ENCODE data around the gene RPA1.
"Not testable (repeated sequence)": the region's sequence is repeated elsewhere in the genome, so short reads cannot be mapped to it uniquely, and the experiment has no call there.

RPA1 gene

GRCh38 chr17:1829592-1830257 is at the start of gene RPA1, which contains the start of gene SMYD4:
Gene RPA1 (plus strand): TSS chr17:1830005. CDS start chr17:1830094, 89 bp downstream.
Gene SMYD4 (minus strand): TSS chr17:1829902. CDS start chr17:1827994, 1,908 bp downstream.
- peak; percentile 73 to 83 for DNase-seq

DNA sequence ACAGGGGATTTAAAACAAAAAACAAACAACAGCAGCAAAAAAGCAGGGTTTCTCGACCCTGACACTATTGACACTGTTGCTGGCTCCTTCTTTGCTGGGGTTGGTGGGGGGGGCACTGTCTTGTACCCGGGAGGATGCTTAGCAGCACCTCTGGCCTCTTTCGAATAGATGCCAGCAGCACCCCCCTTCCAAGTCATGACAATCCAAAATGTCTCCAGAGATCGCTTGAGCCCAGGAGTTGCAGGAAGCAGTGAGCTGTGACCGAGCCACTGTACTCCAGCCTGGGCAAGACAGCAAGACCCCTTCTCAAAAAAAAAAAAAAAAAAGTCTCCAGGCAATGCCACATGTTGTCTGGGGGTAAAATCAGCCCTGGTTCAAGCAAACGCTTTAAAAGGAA is 47.6 kb upstream of the RPA1 start:
- no peak for DNase-seq

- DNase-seq: no peak
Observed at GRCh38 chr17:1783271-1783670, 46.5 kb upstream of the RPA1 start.

- DNase-seq: peak in 1 of 2 donors; percentile 37
Observed at GRCh38 chr17:1783834-1784611, 45.8 kb upstream of the RPA1 start.

DNA sequence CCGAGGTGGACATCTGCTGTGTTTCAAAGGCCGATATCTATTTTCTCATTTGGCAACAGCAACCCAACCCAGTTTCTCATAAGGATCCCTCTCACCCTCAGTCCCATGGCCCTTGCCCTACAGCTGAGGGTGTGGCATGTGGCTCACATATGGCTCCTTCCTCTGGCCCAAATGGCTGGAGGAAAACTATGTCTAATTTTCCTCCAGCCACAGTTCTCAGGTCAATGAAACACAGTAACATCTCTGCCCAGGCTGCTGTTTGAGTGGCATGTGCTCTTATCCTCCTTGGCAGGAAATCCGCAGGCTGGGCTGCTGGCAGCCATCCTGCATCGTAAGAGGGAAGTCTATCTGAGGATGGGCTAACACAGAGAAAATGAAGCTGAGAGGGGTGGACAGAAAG is 43.9 kb upstream of the RPA1 start:
- no peak for DNase-seq

DNA sequence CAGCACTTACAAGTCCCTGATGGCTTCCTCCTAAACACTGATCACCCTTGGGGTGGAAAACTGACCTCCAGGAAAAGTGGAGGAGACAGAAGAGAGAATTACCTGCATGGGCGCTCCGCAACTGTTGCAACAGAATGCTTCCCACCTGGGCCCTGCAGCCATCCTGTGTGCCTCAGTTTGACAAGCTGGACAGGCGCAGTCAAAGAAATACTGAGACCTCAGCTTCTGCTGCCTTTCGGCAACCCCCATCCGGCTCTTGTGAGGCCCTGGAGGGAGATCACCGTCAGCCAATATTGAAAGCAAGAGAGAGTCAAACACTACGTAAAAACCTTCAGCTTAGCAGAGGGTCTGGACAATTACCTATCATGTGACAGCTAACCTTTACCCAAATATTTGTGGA is 43.1 kb upstream of the RPA1 start:
- no peak for DNase-seq

DNA sequence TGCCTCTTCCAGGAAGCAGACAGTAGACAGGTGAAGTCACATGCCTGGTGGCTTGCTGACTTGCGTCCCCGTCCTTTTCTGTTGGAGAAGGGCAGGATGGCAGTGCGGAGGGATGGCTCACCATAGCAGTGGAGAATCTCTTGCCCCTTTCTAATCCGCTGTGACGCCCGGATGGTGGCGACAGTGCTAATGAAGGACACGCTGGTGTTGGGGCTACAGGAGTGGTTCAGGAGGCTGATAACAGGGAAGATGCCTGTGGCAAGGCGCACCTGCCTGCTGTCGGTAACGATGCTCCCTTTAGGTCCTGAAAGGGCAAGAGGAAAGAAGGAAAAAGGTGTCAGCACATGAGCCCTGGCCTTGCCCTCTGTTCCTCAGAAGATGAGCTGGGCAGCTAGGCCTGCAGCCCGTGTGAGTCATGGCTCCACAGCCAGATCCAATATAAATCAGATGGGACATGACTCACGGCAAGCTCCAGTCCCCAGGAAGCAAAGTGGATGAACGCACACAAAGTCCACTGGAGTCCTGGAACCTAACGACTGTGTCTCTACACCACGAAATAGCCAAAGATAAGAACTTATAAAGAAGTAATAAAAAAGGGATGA is 42.4 kb upstream of the RPA1 start:
- DNase-seq: no peak

DNA sequence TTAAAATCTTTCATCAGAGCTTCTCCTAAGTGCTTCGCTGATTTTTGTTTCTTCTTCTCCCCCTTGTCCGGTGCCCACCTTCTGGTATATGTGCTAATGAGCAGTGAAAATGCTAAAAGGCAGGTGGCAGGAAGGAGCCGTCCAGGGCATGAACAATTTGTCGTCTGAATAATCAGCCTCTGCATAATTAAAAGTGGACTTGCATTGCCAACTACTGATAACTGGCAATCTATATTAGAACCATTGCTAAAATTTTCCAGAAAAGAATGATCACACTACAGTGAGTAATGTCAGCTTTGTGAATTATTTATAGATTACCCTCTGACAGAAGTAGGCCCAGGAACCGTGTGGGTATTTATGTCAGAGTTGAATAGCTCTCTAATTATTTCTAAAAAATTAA is 39.9 kb upstream of the RPA1 start:
- no peak for DNase-seq

- DNase-seq: no peak
Observed at GRCh38 chr17:1792495-1793446, 37.0 kb upstream of the RPA1 start.

DNA sequence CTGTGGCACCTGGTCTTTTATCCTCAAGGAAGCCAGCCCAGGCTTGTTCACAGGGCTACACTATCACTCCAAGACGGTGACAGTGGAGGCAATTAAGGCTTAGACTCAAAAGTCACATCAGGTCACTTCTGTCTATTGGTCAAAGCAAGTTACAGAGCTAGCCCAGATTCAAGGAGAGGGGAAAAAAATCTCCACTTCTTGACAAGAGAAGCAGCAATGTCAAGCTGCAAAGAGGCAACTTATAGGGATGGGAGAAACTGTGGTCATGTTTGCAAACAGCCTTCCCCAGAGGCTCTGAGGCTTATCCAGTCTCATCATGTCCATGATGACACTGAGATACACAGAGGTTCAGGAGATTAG is 36.4 kb upstream of the RPA1 start:
- DNase-seq: no peak

DNA sequence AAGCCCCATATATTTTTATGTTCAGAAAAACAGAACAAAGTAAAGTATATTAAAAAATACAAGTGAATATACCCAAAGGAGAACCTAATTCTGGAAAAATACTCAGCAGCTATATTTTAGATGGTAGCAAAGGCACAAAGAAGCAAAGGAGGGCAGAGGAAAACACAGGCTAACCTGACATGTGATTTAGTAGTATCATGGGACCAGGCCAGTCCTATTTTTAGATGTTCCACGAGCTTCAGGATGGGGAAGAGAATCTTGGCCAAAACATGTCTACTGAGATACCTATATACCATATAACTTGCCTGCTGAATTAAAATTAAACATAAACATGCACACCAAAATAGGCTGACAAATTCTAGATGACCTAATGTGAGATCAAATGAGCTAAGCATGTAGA is 33.0 kb upstream of the RPA1 start:
- no peak for DNase-seq

GRCh38 chr17:1797323-1797722 is 32.5 kb upstream of the RPA1 start:
- DNase-seq: no peak

- DNase-seq: not testable (repeated sequence)
Observed at GRCh38 chr17:1797846-1798245, 32.0 kb upstream of the RPA1 start.

DNA sequence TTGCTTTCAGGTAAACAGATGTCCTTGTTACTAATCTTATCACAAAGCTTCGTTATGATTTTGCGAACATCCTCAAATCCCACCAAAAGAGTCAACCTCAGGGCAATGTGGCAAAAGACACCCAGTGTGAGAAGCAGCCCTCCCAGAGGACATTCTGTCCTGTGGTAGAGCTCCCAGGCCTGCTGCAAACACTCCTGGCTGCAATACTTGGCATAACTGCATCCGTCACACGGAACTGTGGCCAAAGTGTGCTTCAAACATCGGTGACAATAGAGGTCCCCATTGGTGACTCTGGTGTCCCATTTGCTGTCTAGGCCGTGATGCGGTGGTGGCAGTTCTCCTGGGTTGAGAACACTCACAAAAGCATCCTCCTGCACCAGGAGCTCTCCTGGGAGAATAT is 29.6 kb upstream of the RPA1 start:
- no peak for DNase-seq

GRCh38 chr17:1800712-1801111 is 29.1 kb upstream of the RPA1 start:
- DNase-seq: no peak

- no peak for DNase-seq
Observed at GRCh38 chr17:1802429-1802828, 27.4 kb upstream of the RPA1 start.

DNA sequence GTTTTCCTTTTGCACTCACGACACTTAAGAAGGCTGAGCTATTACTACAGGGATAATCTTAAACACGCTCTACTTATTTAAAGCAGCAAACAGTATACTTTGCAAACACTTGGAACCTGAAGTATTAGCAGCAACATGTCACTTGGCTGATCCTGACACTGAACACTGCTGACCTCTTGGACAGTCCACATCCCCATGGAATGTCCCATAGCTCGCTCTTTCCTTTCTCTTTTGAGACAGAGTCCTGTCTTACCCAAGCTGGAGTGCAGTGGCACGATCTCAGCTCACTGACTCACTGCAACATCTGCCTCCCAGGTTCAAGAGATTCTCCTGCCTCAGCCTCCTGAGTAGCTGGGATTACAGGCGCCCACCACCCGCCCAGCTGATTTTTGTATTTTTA is 26.5 kb upstream of the RPA1 start:
- DNase-seq: no peak

DNA sequence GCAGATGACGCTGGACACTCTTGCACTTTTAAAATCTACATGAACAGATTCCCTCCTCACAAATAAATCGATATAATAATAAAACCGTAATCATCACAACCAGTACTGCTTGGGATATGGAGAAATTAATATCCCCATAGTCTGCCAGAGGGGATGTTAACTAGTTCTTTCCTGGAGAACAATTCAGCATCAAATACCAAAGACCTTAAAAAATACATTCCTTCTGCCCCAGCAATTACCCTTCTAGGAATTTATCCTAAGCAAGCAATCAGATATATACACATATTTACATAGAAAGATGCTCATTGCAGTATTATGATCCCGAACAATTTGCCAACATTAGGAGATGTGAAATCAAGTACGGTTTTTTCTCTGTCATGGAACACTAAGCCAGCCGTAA is 21.9 kb upstream of the RPA1 start:
- DNase-seq: no peak

DNA sequence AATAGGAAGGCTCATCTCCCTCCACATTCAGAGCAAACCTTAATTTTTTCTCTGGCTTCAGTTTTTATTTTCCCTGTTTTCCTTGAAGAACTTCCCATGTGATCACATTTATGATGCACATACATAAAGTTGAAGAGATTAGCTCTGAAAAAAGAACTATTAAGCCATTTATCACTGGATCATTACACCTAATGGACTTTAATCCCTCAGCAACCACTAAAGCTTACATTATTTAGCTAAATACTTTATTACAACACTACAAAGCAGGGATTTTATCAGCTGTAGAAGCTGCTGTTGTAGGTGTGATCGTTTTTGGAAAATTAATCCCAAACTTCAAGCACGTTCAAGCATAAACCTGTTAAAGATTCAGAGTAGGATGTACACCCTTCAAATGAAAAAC is 21.2 kb upstream of the RPA1 start:
- DNase-seq: no peak

GRCh38 chr17:1809815-1810214 is 20.0 kb upstream of the RPA1 start:
- not testable (repeated sequence) for DNase-seq

DNA sequence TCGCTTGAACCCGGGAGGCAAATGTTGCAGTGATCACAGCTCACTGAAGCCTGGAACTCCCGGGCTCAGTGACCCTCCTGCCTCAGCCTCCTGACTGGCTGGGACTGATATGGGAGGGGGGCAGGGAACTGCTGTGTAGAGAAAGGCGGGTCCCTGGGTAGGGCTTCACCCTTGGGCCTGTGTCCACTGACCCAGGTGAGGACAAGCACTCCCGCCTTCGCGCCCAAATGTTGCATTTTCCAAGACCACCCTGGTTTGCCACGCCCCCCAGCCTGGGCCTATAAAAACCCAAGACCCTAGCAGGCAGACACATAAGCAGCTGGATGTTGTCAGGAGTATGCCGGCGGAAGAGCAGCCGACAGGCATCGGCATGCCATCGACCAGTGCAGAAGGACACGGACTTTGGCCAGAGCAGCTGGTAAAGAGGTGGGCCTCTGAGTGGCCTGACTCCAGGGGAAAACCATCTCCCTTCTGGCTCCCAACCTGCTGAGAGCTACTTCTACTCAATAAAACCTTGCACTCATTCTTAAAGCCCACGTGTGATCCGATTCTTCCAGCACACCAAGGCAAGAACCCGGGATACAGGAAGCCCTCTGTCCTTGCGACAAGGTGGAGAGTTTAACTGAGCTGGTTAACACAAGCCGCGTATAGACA is 19.2 kb upstream of the RPA1 start:
- no peak for DNase-seq

- DNase-seq: no peak
Observed at GRCh38 chr17:1813088-1813487, 16.7 kb upstream of the RPA1 start.
